ENCODE results near the gene CPSF6. TPM values are rescaled to one million over a fixed set of nuclear protein-coding genes. Genes with fewer than 3 reads are reported as not detected.

CPSF6 gene
- total RNA-seq, 1 experiment from 2014 or later = 96.7 TPM

DNA sequence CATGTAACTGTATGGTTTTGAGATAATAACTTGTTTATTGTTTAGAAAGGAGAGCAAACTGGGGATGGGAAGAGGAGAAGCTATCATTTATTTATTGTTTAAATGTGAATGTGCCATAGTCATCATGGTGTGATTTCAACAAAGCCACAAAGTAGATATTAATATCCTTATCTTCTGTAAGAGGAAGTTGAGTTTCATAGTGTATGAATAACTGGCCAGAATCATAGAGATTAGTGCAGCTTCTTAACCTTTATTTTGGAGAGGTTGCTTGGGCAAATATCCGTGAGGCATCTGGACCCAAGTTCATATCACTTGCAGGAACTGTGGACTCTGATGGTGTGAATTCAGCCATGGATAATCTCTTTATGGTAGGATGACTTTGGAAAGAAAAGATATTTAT lies 82.0 kb downstream of the CPSF6 start:
- Histone ChIP-seq H3K9ac (ENCODE audit: low read length) (no peak overlapping the region), H3K36me3 (ENCODE audit: low read depth, low read length) (no peaks in the 10 kb centered on the region), H3K9me2 (replicated peaks; ENCODE audit: low read length) (no peaks in the 10 kb centered on the region), H3K4me1 (ENCODE audit: insufficient read depth, low read length) (no peaks in the 10 kb centered on the region), H4K20me1 (ENCODE audit: low read length) (no peaks in the 10 kb centered on the region), H3K4me3 (ENCODE audit: low read length) (no peak overlapping the region), H3F3A (ENCODE audit: low read length, unreplicated experiment) (no peaks in the 10 kb centered on the region), H3K27me3 (ENCODE audit: low read length) (no peaks in the 10 kb centered on the region), H3K27ac (ENCODE audit: low read length) (no peak overlapping the region), H2AFZ (ENCODE audit: low read length) (no peak overlapping the region), H3K4me2 (ENCODE audit: low read length) (no peak overlapping the region), H3K79me2 (ENCODE audit: low read length) (no peaks in the 10 kb centered on the region), H3K9me3 (ENCODE audit: low read length) (no peaks in the 10 kb centered on the region)
- ChIA-PET POLR2A (ENCODE audit: unreplicated experiment) (no interaction called here), CTCF (interaction anchor here (0.6 kb wide), 1 partner anchor 1062 kb away, joined by 3 read pairs; no protein-coding TSS in a partner anchor)
- intact Hi-C loops (cut with micrococcal nuclease) = no loop called here
- DNase-seq = no peak
- no TSS peak for BruUV-seq (replicated peaks)
- ATAC-seq = no peak
- no peak for TF ChIP-seq CTCF (conservative IDR thresholded peaks at IDR 0.05; ENCODE audit: low read depth, low read length)
- TF ChIP-seq EZH2phosphoT487 (IDR thresholded peaks at IDR 0.05; ENCODE audit: borderline replicate concordance, low read length) = no peak
- no peak for TF ChIP-seq EZH2 (IDR thresholded peaks at IDR 0.05; ENCODE audit: low read length, unreplicated experiment)

Small RNAs within 50 kb of the gene (microRNA-seq; reads per million reads assigned to microRNA genes)
- gene MIR1279 (ENCODE audit: unreplicated experiment) = not detected

Other genes starting within 250 kb of the CPSF6 start
- not detected in 2 replicates for gene LYZ, start 108.8 kb downstream of the CPSF6 start, total RNA-seq (2014; rRNA removed)
- 36.1 and 41.3 TPM in 2 replicates for gene YEATS4, start 120.2 kb downstream of the CPSF6 start, total RNA-seq (2014; rRNA removed)
- gene FRS2, start 230.8 kb downstream of the CPSF6 start, total RNA-seq (2014; rRNA removed) = 17.6 and 35.0 TPM in 2 replicates

Data from PC-3 (cell line).